Muscle layer of colon (tissue), 2 donors: Measurements from ENCODE around the gene ISG20.
"Not testable (repeated sequence)": the region's sequence is repeated elsewhere in the genome, so short reads cannot be mapped to it uniquely, and the experiment has no call there.

Experiments used
- H3K27ac ChIP-seq: one replicate; pipeline ENCODE4 v1.7.0; 2013; ENCODE audit warnings: low read depth, mild to moderate bottlenecking, low read length, moderate library complexity
- H3K27me3 ChIP-seq, 2 donors: one replicate each; pipeline ENCODE4 v1.7.0; 2013; ENCODE audit warnings: low read length in 2 of 2, mild to moderate bottlenecking in 2 of 2; ENCODE audit not compliant: insufficient read depth in 2 of 2, control insufficient read depth in 1 of 2
- H3K36me3 ChIP-seq: one replicate; pipeline ENCODE4 v1.7.0; 2013; ENCODE audit warnings: mild to moderate bottlenecking, low read length; ENCODE audit not compliant: insufficient read depth
- H3K4me1 ChIP-seq: one replicate; pipeline ENCODE4 v1.7.0; 2013; ENCODE audit warnings: mild to moderate bottlenecking, low read length; ENCODE audit not compliant: insufficient read depth
- H3K4me3 ChIP-seq, 2 donors: one replicate each; pipeline ENCODE4 v1.7.0; 2013; ENCODE audit warnings: low read length in 2 of 2, low read depth in 1 of 2, mild to moderate bottlenecking in 1 of 2, moderate library complexity in 1 of 2
- H3K9ac ChIP-seq: one replicate; pipeline ENCODE4 v1.7.0; 2013; ENCODE audit warnings: low read length
- H3K9me3 ChIP-seq: one replicate; pipeline ENCODE4 v1.7.0; 2013; ENCODE audit warnings: mild to moderate bottlenecking, low read length
- donor health status: abdominal sarcoma.
- donor health status: Adenocarcinoma of cecum.

ISG20 gene

DNA sequence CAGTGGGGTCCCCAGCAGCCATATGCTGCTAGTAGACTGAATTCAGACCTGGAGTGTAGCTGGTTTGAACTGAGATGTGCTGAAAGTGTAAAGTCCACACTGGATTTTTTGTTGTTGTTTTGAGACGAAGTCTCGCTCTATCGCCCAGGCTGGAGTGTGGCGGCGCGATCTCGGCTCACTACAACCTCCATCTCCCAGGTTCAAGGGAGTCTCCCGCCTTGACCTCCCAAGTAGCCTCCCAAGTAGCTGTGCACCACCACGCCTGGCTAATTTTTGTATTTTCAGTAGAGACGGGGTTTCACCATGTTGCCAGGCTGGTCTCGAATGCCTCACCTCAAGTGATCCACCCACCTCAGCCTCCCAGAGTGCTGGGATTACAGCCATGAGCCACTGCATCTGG is 3.7 kb downstream of the ISG20 start:
- H3K4me3 ChIP-seq, H3K27ac ChIP-seq, H3K27me3 ChIP-seq, H3K9me3 ChIP-seq, H3K9ac ChIP-seq, H3K36me3 ChIP-seq: not testable (repeated sequence)
- H3K4me1 ChIP-seq, result peaks cover 19% of the 10 kb centered on the region

- H3K9me3 ChIP-seq, result no peaks in the 10 kb centered on the region
- H3K4me1 ChIP-seq, result peaks cover 7% of the 10 kb centered on the region
- H3K36me3 ChIP-seq, result no peaks in the 10 kb centered on the region
- no peak overlapping the region for H3K9ac ChIP-seq
- no peaks in the 10 kb centered on the region for H3K27me3 ChIP-seq
- no peak overlapping the region for H3K27ac ChIP-seq
- no peak overlapping the region for H3K4me3 ChIP-seq
Observed at GRCh38 chr15:88644741-88645140, 5.9 kb downstream of the ISG20 start.

GRCh38 chr15:88645171-88646087 is 6.6 kb downstream of the ISG20 start:
- peaks cover 5% of the 10 kb centered on the region for H3K4me1 ChIP-seq
- H3K27ac ChIP-seq, result no peak overlapping the region
- no peak overlapping the region for H3K4me3 ChIP-seq
- H3K9ac ChIP-seq, result no peak overlapping the region
- no peaks in the 10 kb centered on the region for H3K9me3 ChIP-seq
- no peaks in the 10 kb centered on the region for H3K36me3 ChIP-seq
- no peaks in the 10 kb centered on the region for H3K27me3 ChIP-seq

DNA sequence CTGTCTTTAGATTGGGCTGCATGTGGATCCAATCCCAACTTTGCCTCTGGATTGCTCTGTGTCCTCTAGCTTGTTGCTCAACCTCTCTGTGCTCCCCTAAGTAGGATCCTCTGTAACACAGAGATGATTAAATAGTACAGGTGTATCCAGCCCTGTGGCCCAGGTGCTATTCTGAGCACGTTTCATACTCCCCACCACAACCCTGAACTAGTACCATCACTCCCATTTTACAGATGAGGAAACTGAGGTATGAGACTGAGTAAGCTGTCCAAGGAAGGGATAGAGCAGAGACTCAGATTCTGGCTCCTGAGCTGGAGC is 7.2 kb downstream of the ISG20 start:
- Histone ChIP-seq H3K36me3 (no peaks in the 10 kb centered on the region), H3K27me3 (no peaks in the 10 kb centered on the region), H3K4me1 (peaks cover 5% of the 10 kb centered on the region), H3K4me3 (no peak overlapping the region), H3K27ac (no peak overlapping the region), H3K9ac (no peak overlapping the region), H3K9me3 (no peaks in the 10 kb centered on the region)

GRCh38 chr15:88646951-88647350 is 8.1 kb downstream of the ISG20 start:
- Histone ChIP-seq H3K4me3 (no peak overlapping the region), H3K27ac (no peak overlapping the region), H3K27me3 (no peaks in the 10 kb centered on the region), H3K9ac (no peak overlapping the region), H3K9me3 (no peaks in the 10 kb centered on the region), H3K36me3 (no peaks in the 10 kb centered on the region), H3K4me1 (peaks cover 5% of the 10 kb centered on the region)

- H3K9me3 ChIP-seq, result no peaks in the 10 kb centered on the region
- H3K4me3 ChIP-seq, result no peak overlapping the region
- H3K36me3 ChIP-seq, result no peaks in the 10 kb centered on the region
- peaks cover 5% of the 10 kb centered on the region for H3K4me1 ChIP-seq
- H3K27me3 ChIP-seq, result no peaks in the 10 kb centered on the region
- H3K9ac ChIP-seq, result no peak overlapping the region
- no peak overlapping the region for H3K27ac ChIP-seq
Observed at GRCh38 chr15:88647351-88648105, 8.7 kb downstream of the ISG20 start.

DNA sequence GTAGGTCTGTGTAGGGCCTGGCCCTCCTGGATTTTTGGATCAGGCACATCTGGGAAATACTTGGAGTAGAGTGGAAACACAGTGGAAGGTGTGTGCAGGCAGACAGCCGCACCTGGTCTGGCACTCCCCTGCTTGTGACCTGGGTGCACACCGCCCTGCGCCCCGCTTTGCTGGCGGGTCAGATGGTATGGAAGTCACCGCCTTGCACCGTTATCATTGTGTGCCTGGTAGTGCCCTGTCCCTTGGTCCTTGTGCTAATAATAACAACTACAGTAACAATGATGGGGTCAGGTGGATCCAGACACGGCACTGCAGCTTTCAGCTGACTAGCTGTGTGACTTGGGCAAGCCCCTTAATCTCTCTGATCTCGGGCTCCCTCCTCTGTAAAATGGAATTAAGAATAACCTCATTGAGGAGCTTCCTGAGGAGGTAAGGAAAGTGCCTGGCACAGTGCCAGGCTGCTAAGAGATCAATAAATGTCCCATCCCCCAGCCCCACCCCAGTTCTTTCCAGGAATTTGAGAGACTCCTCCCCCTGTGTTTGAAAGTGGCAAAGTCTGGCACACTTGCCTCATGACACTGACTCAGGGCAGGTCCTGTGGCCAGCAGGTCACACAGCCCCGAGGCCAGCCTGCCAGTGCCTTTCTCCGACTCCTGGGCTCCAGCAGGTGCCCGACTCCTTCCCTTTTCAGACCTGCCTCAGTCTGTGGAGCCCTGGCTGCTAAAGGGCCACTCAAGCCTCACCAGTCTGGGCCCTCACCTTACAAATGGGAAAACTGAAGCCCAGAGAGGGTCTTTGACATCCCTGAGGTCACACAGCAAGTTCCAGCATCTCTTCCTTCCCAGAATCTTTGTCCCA is 9.8 kb downstream of the ISG20 start:
- Histone ChIP-seq H3K27me3 (no peaks in the 10 kb centered on the region), H3K9ac (no peak overlapping the region), H3K27ac (no peak overlapping the region), H3K4me1 (peaks cover 5% of the 10 kb centered on the region), H3K36me3 (no peaks in the 10 kb centered on the region), H3K4me3 (no peak overlapping the region), H3K9me3 (no peaks in the 10 kb centered on the region)

DNA sequence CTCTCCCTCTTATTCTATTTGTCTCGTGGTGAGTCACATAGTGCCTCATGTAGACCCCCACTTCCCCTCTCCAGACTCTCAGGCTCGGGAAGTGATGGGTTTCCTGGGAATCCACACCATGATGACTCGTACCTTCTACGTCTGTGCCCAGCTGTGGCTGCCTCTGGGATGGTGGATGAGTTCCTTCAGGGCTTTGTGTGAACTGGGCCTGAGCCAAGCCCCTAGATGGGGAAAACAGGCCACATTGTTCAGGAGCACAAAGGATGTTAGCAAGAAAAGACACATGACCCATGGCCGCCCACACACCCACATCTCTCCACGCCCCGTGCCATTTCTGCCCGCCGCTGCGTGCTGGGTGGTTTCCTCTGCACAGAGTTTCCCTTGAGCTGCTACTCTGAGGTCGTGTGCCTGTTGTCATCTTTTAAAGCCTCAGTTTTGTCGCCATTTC is 10.5 kb downstream of the ISG20 start:
- H3K4me3 ChIP-seq, result no peak overlapping the region
- no peaks in the 10 kb centered on the region for H3K36me3 ChIP-seq
- no peaks in the 10 kb centered on the region for H3K9me3 ChIP-seq
- no peak overlapping the region for H3K9ac ChIP-seq
- H3K4me1 ChIP-seq, result peaks cover 5% of the 10 kb centered on the region
- H3K27me3 ChIP-seq, result no peaks in the 10 kb centered on the region
- H3K27ac ChIP-seq, result no peak overlapping the region

DNA sequence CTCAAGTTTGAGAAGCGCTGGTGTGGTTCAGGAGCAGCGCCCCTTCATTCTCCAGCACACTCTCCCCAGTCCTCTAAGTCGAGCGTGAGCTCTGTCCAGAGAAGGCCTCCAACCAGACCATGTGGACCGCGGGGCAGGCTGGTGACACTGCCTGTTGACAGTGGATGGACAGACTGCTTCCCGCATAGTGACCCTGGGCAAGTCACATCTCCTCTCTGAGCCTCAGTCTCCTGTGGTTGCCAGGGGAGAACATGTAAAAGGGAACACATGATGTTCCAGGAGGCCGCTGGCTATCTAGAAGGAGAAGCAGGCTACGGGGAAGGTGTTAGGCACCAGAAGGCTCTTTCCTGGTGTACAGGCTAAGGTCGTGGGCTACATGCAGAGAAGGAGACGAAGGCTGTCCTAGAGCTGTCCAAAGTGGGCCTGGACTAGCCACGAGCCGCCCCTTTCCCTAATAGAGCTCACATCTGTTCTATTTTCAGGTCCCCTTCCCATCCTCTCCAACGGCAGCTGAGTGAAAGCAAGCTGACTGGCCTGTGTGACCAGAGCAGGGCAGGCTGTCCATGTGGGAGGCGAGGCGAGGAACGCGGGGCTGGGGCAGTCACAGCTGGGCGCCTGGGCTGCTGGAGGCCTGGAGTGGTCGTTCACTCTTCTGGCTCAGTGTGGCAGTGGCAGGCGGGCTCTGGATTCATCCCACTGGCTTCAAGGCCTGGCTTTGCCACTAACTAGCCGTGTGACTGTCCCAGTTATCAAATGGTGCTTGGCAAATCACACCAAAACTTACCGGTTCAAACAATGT is 11.1 kb downstream of the ISG20 start:
- Histone ChIP-seq H3K36me3 (no peaks in the 10 kb centered on the region), H3K27me3 (no peaks in the 10 kb centered on the region), H3K27ac (no peak overlapping the region), H3K4me3 (no peak overlapping the region), H3K4me1 (peaks cover 5% of the 10 kb centered on the region), H3K9ac (no peak overlapping the region), H3K9me3 (no peaks in the 10 kb centered on the region)

DNA sequence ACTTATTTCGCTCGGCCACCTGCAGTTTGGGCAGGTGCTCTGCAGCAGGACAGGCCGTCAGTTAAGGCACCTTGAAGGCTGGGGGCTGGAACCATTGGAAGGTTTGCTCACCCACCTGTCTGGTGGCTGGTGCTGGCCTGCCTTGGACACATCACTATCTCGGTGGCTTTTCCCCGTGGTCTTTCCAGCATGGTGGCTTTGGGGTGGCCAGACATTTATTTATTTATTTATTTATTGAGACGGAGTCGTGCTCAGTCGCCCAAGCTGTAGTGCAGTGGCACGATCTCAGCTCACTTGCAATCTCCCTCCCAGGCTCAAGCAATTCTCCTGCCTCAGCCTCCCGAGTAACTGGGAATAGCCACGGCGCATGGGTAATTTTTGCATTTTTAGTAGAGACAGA is 11.7 kb downstream of the ISG20 start:
- Histone ChIP-seq H3K27me3 (no peaks in the 10 kb centered on the region), H3K27ac (no peak overlapping the region), H3K9ac (no peak overlapping the region), H3K4me1 (peaks cover 5% of the 10 kb centered on the region), H3K4me3 (no peak overlapping the region), H3K9me3 (no peaks in the 10 kb centered on the region), H3K36me3 (no peaks in the 10 kb centered on the region)
